ENCODE measurements around the gene CAPN2. TPM values are rescaled to one million over a fixed set of nuclear protein-coding genes. Genes with fewer than 3 reads are reported as not detected.

Gene CAPN2
- total and polyA plus RNA-seq, 3 donors from 2014 or later = 99.0 to 179 (median 174) TPM

Small RNA genes lying within 50 kb of the gene (small RNA-seq; reads per million reads assigned to genes)
- gene RNU6-1248P = 0 reads per million in 2 donors

Other genes with a start within 250 kb of the CAPN2 start
- 1 to 10 TPM; 1.4 to 3.2 TPM for gene CAPN8, start 46.8 kb upstream of the CAPN2 start, total RNA-seq
- gene CAPN8, start 46.8 kb upstream of the CAPN2 start, polyA plus RNA-seq (ENCODE audit: insufficient read depth, low read depth, low replicate concordance) = 4.3 TPM
- 10 to 100 TPM; 64.3 to 99.3 TPM for gene TP53BP2, start 133.4 kb downstream of the CAPN2 start, total RNA-seq
- 29.6 TPM for gene TP53BP2, start 133.4 kb downstream of the CAPN2 start, polyA plus RNA-seq (ENCODE audit: insufficient read depth, low read depth, low replicate concordance)

Measured in testis (tissue), 3 donors.